HG03521 (cell line): ENCODE data around the gene BSCL2.
"Not testable (repeated sequence)": the region's sequence is repeated elsewhere in the genome, so short reads cannot be mapped to it uniquely, and the experiment has no call there.

Experiments
- ATAC-seq: cut with Tn5 transposase; IDR thresholded peaks from one replicate; pipeline ENCODE4 v1.9.1; 2021; ENCODE audit warnings: mild to moderate bottlenecking, moderate library complexity; ENCODE audit not compliant: unreplicated experiment

BSCL2 gene

DNA sequence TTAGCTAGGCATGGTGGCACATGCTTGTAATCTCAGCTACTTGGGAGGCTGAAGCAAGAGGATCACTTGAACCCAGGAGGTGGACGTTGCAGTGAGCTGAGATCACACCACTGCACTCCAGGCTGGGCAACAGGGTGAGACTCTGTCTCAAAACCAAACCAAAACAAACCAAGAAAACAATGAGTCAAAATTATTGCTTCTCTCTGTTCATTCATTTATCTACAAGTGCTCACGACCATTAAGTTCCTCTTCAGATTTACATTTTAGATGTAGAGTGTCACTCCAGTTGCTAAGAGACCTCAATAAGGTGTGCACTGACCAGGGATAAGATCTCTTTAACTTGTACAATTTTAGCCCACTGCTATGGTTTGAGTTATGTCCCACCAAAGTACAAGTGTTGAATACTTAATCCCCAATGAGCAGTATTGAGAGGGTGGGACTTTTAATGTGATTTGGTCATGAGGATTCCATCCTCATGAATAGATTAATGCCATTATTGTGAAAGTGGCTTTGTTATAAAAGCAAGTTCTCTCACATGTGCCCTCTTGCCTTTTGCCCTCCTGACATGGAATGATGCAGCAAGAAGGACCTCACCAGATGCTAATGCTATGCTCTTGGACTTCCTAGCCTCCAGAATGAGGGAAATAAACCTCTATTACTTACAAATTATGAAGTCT is 12.2 kb upstream of the BSCL2 start:
- no peak for ATAC-seq

DNA sequence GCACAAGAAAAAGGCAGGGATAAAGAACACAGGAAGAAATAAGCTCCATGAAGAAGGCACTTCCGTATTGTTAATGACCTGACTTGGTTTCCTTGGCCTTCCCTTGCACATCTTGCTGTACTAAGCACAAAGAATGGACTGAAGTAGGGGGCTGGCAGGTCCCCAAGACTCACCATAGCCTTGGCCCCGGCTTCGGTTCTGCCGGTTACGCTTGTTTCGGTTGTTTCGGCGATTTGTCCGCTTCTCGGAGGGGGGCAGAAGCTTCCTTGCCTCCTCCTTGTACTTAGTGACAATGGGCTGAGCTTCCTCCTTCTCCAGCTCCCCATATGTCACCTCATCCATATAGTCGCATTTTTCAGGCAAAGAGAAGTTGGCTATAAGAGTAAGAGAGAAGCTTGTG is 9.6 kb upstream of the BSCL2 start:
- no peak for ATAC-seq

DNA sequence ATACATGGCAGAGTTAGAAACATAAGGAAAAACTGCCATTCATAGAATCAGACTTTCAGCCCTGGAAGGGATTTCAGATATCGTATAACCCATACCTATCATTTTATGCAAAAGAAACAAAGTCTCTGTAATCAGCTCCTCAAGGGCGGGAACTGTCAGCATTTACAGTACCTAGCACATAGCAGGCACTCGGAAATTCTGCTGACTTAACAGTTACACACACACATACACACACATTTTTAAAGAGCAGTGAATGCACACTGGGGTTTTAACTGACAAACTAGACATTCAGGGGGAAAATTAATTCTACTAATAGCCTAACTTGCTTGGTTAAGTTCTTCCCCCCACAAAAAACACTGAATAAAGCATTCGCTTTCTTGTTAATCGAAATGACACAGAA is 9.0 kb upstream of the BSCL2 start:
- ATAC-seq = no peak

DNA sequence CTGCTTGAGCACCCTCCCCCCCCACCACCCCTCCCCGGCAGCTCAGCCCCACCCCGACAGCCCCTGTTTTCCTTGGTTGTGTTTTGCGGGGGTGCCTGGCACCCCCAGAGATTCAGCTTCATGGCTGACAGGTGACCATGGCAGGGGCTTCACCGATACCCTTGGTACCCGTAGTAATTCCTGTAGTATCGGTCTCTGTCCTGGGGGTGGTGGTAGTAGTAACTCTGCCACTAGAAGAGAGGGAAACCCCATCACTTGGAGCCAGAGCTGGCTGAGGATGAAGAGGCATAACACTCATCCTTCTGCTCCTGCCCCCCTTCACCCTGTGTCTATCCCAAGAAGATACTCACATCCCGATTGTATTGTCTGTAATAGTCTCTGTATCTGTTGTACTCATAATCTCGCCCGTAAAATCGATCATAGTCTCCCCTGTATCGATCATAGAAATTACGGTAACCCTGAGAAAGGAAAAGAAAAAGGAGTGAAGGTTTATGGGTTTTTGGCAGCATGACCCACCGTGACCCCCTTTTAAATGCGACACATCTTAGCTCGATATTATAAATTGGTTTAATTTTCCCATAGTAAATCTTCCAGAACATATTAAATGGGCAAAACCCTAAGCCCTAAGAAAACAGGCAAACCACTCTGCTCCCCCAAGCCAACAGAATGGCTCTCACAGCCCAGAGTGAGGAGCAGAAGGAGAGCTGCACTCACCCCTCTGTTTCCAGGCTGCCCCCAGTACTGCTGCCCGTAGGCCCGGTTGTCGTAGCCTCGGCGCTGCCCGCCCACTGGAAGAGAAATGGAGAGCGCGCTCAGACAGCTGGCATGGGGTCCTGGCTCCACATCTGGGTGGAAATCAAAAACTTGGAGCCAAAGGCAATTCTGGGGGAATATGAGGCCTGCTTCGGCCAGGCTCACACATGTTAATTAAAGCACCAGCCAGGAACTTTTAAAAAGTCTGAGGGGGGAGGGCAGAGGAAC is 8.2 kb upstream of the BSCL2 start:
- no peak for ATAC-seq

DNA sequence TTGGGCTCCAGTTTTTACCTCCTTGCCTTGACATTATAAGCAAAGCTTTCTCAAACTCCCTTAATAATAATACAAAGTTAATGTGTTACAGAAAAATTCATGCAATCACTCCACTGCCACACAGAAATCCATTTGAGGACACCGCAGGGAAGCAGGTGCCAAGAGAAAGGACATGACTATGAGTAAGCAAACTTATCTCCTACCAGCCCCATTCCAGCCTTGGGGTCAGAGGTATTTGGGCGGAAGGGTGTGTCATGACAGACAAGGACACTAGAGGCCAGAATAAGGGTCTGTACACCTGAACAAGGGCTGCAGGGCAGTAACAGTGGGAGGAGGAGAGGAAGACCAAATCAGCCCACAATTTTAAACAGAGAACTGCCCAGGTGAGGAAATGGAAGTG is 6.1 kb upstream of the BSCL2 start:
- ATAC-seq = no peak

DNA sequence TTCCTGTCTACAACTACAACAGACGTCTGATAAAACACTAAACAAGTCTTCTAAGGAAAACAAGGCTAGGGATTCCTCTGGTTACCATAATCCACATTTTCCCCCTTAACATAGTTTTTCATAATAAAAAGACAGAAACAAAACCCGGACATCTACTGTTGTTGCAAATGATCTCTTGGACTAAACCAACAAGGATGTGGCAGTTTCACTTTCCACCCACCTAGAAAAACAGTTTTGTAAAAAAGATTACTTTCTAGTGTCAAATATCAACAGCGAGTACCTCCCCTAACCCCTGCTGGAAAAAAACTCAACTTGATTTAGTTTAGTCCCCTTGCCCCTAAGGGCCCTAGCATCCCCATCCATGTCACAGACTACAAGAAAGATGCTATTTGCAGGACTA is 5.6 kb upstream of the BSCL2 start:
- no peak for ATAC-seq

DNA sequence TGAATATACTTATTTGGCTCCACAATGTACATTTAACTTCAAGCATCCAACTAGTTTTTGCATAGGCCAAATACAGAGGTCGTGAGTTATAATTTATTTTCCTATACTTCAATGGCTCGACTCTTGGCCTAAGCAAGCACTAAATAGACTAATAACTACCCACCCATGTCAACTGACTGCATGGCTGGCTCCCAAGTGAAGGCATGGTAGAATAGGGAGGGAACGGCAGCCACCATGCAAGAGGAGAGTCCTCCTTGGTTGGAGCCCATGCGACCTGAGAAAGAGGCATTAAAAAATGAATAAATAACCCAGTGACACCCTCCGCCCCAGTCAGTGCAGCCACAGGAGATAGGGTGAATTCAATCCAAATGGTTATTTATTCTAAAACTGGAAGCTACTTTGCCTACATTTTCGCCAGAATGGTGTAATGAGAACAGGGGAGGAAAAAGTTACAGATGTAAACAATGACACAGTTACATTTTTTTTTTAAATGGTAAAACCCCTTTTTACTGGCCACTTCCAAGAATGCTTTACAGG is 5.1 kb upstream of the BSCL2 start:
- no peak for ATAC-seq

DNA sequence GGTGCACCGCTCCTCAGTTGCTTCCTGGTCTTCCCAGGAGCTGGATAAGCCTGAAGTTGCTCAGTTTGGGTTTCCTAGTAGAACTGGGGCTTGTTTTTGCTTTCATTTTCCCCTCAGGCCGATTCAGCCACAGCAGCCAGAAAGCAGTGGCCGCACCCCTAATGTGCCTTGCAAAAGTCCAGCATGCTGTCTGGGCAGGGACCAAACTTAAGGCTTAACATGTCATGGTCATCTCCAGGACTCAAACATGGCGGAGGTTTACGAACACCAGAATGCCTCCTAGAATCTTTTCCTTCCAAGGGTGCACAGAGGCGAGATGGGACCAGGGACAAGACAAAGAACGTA is 2.7 kb upstream of the BSCL2 start:
- no peak for ATAC-seq

DNA sequence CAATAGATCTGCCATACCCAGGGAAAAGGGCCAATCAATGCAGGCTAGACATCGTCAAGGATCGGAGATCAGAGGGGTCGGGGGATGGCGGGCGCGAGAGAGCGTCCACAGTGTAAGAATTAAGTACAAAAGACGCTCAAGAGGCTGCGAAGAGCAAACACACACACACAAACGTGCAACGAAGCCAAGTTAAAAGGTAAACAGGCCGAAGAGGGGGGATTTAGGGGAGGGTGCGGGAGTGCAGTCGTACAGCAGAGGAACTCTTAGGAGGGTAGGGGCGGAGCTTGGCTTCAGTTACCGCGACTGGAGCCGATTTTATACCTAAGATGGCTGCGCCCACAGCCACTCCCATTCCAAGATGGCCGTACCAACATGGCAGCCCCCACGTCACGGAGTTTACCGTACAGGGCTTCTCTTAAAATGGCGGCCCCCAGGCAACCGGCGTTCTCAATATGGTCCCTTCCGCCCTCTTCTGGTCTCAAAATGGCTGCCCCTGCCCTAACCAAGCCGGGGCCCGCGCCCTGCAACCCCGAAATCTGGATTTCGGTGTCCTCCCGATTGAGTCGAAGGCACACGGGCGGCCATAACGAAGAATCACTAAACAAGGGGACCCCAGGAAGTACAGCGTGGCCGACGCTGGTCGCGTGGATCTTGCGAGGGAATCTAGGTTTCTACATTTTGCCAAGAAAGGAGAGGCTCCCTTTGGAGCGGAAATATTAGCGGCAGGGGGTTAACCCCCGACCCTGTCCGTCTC is 2.2 kb upstream of the BSCL2 start:
- peak; percentile 73 for ATAC-seq

DNA sequence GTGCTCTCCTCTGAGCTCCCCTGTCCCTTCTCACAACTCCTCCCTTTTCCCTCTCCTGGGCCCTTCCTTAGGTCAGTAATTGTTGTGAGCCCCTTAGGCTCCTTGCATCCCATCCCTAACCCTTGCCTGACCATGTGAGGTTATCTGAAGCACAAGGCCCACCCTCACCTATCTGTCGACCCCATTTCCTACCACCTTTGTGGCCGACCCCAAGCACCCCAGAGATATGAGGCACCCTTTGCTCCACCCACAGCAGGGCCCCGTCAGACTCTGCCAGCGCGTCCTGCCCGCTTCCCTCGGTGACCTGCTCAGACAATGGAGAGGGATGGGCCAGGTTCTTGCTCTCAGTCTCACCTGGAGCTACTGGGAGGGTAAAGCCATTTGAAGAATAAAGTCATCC is 1.6 kb upstream of the BSCL2 start:
- ATAC-seq = no peak

DNA sequence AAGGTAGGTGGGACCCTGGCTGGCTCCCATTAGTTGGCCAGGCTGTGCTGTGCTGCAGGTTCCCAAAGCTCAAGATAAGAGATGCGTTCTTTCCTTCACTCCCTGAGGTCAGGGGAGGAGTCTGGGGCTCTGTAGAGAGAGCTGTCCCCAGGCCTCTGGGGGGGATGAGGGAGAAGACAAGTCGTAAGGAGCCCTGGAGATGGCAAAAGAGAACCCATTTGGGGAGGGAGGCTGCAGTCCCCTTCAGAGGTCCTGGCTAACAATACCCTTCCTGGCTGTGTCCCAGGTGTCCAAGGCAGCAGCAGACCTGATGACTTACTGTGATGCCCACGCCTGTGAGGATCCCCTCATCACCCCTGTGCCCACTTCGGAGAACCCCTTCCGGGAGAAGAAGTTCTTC is 1.2 kb upstream of the BSCL2 start:
- ATAC-seq = no peak

DNA sequence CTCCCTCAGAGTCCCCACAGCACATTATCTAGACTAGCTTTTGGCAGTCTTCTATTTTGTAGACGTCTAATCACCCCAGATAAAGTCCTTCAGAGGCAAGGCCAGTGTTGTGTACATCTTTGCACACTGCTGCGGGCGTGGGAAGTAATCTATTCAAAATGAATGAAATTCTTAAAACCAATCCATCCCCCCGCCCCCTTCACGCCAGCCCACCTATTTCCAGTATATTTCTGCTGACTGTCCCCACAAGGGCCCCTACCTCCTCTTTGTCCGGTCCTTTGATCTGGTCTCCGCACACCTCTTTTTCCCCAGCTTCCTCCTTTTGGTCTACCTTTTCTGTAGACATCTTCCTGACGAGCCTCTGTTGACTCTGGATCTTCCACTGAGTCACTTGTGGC is 375 bp downstream of the BSCL2 start:
- no peak for ATAC-seq

DNA sequence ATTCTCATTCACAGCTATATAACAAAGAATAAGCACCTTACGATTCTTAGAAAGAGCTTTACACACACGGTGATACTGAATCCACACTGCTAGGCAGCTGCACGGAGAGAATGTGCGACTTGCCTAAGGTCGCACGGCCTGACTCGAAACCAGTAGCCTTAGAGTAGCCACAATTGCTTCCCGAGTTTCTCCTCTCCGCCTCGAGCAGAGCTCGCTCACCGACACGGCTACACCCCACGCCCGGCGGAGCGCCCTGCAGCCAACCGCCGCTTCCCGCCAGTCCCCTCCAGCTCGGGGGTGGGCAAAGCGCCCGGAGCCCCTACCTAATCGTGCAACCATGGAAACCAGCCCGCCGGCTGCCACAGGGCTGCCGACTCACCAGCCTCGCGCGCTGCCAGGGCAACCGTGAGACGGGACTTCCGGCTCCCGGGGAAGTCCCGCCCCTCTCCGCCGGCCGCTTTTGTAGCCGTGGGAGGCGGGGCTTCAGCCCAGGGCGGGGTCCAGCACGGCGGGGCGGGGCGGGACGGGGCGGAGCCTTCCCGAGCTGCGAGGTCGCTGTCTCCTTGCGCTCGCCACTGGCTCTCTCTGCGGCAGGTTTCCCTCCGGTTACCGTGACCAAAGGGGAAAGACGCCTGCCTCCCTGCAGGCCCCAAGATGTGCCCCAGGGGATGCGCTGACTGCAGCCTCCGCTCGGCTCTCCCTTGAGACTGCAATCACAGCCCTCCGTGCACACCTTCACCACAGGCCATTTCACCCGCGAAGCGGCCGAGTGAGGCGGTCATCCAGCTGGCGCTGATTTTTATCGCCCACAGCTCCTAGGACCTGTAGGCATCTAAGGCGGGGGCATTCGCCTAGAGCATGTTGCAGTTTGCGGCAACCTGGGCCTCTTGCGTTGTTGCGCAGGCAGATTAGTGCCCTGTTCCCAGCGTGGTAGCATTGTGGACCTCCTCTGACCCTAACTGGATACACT is 1.1 kb downstream of the BSCL2 start:
- peak; percentile 56 for ATAC-seq

DNA sequence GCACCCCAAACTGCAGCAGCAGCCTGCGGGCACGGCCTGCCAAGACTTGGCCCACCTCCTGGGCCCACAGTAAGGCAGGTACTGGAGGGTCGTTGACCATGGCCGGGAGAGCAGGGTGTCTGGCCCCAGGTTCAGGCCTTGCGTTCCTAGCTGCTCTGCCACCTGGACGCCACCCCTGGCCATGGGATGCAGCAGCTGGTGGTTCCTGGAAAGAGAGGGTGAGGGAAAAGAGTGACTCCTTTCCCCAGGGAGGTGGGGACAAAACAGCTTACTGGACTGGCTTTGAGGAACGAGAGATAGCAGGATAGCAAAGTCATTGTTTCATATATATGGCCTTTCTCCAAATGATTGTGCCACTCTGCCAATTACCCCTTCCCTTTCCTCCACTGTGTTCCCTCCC is 1.8 kb downstream of the BSCL2 start:
- no peak for ATAC-seq

DNA sequence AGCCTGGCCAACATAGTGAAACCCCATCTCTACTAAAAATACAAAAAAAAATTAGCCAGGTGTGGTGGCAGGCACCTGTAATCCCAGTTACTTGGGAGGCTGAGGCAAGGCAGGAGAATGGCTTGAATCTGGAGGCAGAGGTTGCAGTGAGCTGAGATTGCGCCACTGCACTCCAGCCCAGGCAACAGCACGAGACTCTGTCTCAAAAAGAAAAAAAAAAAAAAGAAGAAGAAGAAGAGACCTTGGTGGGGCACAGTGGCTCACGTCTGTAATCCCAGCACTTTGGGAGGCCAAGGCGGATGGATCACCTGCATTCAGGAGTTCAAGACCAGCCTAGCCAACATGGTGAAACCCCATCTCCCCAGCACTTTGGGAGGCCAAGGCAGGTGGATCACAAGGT is 3.3 kb downstream of the BSCL2 start:
- not testable (repeated sequence) for ATAC-seq

DNA sequence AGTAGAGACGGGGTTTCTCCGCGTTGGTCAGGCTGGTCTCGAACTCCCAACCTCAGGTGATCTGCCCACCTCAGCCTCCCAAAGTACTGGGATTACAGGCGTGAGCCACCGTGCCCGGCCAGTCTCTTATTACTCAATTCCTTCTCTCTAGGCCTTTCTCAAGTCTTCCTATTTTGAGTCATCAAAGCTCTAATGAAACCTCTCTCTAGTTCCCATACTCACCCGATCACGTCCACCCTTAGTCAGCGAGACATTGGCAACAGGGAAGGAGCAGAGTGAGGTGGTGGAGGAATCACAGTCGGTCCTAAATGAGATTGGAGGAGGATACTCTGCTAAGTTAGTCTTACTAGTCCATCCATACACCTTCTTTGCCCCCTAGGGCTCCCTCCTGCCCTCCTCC is 5.0 kb downstream of the BSCL2 start:
- ATAC-seq = no peak

DNA sequence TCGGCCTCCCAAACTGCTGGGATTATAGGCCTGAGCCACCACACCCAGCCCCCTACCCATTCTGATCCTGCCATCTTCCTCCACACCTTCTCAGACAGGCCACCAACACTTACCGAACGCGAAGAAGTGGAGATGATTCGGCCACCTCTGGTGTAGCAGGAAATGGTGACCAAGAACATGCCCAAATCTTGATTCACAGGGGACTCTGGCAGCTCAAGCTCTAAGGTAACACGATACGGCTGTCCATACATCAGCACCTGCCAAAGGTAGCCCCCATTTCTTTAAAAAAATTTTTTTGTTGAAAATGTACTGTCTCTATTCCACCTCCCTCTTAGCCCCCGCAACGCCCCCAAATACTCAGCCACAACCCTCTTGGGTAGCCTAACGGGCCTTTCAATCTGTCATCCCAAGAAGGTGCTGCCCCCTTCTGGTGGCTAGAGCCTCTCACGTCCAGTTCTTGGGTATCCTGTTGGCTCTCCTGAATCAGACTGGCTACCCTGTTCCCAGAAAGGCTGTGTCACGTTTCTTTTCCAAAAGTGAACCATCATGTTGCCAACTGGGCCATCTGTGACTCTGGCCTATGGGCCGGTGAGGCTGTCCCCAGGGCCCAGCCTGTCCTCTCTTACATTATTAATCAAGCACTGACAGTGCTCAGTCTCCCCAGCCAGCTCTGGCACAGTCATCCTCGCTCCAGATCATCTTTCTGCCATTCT is 12.6 kb downstream of the BSCL2 start:
- no peak for ATAC-seq

DNA sequence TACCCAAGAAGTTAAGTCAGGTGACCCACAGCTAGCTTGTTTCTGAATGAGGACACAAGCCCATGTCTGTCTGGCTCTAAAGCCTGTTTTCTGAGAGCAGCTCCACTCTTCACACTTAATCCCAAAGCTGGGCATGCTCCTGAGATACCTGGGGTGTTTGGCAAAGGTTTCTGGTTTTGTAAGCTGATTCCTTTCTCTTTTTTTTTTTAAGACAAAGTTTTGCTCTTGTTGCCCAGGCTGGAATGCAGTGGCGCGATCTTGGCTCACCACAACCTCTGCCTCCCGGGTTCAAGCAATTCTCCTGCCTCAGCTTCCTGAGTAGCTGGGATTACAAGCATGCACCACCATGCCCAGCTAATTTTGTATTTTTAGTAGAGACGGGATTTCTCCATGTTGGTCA is 13.6 kb downstream of the BSCL2 start:
- not testable (repeated sequence) for ATAC-seq

DNA sequence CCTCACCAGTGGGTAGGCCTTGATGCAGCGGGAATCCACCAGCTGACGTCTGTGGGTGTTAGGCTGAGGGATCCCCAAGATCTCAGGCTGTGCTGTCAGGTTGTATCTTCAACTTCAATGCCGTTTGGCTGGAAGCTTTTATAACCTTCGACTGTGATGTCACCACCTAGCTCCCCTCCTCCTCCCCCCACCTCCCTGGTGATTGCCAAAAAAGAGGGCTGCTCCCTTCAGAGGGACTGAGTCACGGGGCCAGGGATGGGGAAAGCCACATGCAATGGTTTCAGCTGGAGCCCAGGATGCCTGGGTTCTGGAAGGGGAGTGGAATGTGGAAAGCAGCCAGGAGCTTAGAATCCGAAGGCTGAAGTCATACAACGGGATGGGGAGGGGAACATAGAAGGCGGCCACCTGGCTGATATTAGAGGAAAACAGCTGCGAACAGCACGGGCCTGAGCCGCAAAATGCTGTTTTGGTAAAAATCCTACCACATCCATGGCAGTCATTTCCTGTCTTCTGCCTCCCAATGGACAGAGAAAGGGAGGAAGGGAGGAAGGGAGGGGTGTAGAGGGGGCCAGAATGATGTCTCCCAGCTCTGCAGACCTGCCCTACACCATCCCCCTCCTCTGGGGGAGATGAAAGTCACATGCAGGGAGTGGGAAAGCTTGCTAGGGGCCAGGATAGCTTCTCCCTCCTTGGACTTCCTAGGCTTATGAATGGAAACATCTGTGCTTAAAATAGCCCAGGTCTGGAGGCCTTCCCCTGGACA is 17.6 kb downstream of the BSCL2 start, which contains the start of gene LRRN4CL:
Gene LRRN4CL, minus strand, starts transcription at position 110 of the 763 bp plus-strand sequence. CDS start 1,022 bp downstream, outside the sequence.
- no peak for ATAC-seq
